Measurements from ENCODE around the gene HOTAIR. TPM values are rescaled to one million over a fixed set of nuclear protein-coding genes. Genes with fewer than 3 reads are reported as not detected.

HOTAIR gene
- total RNA-seq, 6 donors from 2014 or later: not detected

- no peaks in the 10 kb centered on the region for H3K36me3 ChIP-seq
- TF ChIP-seq EP300 (IDR thresholded peaks at IDR 0.05) (no peak), POLR2A (IDR thresholded peaks at IDR 0.05) (no peak), POLR2AphosphoS5 (IDR thresholded peaks at IDR 0.05) (no peak), CTCF (IDR thresholded peaks at IDR 0.05) (peak in 1 of 6 experiments; percentile 21)
- no peaks in the 10 kb centered on the region for H3K9me3 ChIP-seq
- DNase-seq: no peak
- H3K27me3 ChIP-seq: peaks cover 0 to 91% (median 50%) of the 10 kb centered on the region in 4 donors
- H3K27ac ChIP-seq: no peak overlapping the region
- 5% methylated on average over 28 of the region's 28 CpGs for WGBS, 2 donors
- no peak for ATAC-seq (ENCODE audit: low FRiP score in 2 of 2)
- no peak overlapping the region for H3K4me3 ChIP-seq
- H3K4me1 ChIP-seq: peaks cover 21 to 29% (median 26%) of the 10 kb centered on the region in 4 donors
Observed at GRCh38 chr12:53989227-53990113, 14.7 kb upstream of the HOTAIR start.

GRCh38 chr12:53988541-53989226 lies 13.9 kb upstream of the HOTAIR start:
- ATAC-seq (ENCODE audit: low FRiP score in 2 of 2): no peak
- WGBS, 2 donors: 3 to 7% methylated on average over 5 of the region's 5 CpGs
- no peak overlapping the region for H3K27ac ChIP-seq

GRCh38 chr12:53987787-53988230 lies 13.1 kb upstream of the HOTAIR start:
- no peak for TF ChIP-seq POLR2AphosphoS5 (IDR thresholded peaks at IDR 0.05)
- ATAC-seq (ENCODE audit: low FRiP score in 2 of 2) (no peak), DNase-seq (no peak)
- 12 to 20% methylated on average over 4 of the region's 4 CpGs for WGBS, 2 donors
- Histone ChIP-seq H3K27me3 (peaks cover 0 to 91% (median 52%) of the 10 kb centered on the region in 4 donors), H3K27ac (no peak overlapping the region), H3K36me3 (no peaks in the 10 kb centered on the region), H3K4me3 (no peak overlapping the region), H3K9me3 (no peaks in the 10 kb centered on the region), H3K4me1 (peaks cover 19 to 35% (median 30%) of the 10 kb centered on the region in 4 donors)

More at GRCh38 chr12:53988541-53989226, 13.9 kb upstream of the HOTAIR start:
- TF ChIP-seq EP300 (IDR thresholded peaks at IDR 0.05) (no peak), POLR2AphosphoS5 (IDR thresholded peaks at IDR 0.05) (no peak), POLR2A (IDR thresholded peaks at IDR 0.05) (no peak), CTCF (IDR thresholded peaks at IDR 0.05) (no peak)
- no peak for DNase-seq
- peaks cover 19 to 29% (median 28%) of the 10 kb centered on the region in 4 donors for H3K4me1 ChIP-seq
- no peaks in the 10 kb centered on the region for H3K36me3 ChIP-seq
- H3K27me3 ChIP-seq: peaks cover 0 to 90% (median 51%) of the 10 kb centered on the region in 4 donors
- no peak overlapping the region for H3K4me3 ChIP-seq
- no peaks in the 10 kb centered on the region for H3K9me3 ChIP-seq

GRCh38 chr12:53986686-53987483 lies 12.1 kb upstream of the HOTAIR start:
- ATAC-seq (ENCODE audit: low FRiP score in 2 of 2) (no peak), DNase-seq (no peak)
- Histone ChIP-seq H3K9me3 (no peaks in the 10 kb centered on the region), H3K27me3 (peaks cover 0 to 93% (median 53%) of the 10 kb centered on the region in 4 donors), H3K4me3 (no peak overlapping the region), H3K36me3 (no peaks in the 10 kb centered on the region), H3K4me1 (peaks cover 19 to 35% (median 30%) of the 10 kb centered on the region in 4 donors), H3K27ac (no peak overlapping the region)
- 12 to 24% methylated on average over 20 to 21 of the region's 21 CpGs for WGBS, 2 donors
- no peak for TF ChIP-seq POLR2AphosphoS5 (IDR thresholded peaks at IDR 0.05)

- H3K4me1 ChIP-seq: peaks cover 19 to 35% (median 30%) of the 10 kb centered on the region in 4 donors
- no peak overlapping the region for H3K27ac ChIP-seq
- H3K4me3 ChIP-seq: peak overlapping the region in 2 of 4 donors; percentile 17
- H3K36me3 ChIP-seq: no peaks in the 10 kb centered on the region
- ATAC-seq (ENCODE audit: low FRiP score in 2 of 2) (peak in 1 of 2 donors; percentile 16), DNase-seq (peak in 1 of 2 donors; percentile 79)
- WGBS, 2 donors: 12 to 15% methylated on average over 12 to 22 of the region's 50 CpGs
- no peaks in the 10 kb centered on the region for H3K9me3 ChIP-seq
- TF ChIP-seq POLR2A (IDR thresholded peaks at IDR 0.05) (no peak), CTCF (IDR thresholded peaks at IDR 0.05) (no peak), EP300 (IDR thresholded peaks at IDR 0.05) (no peak), POLR2AphosphoS5 (IDR thresholded peaks at IDR 0.05) (no peak)
- H3K27me3 ChIP-seq: peaks cover 0 to 93% (median 53%) of the 10 kb centered on the region in 4 donors
Observed at GRCh38 chr12:53985994-53986685, 11.4 kb upstream of the HOTAIR start.

Measured in upper lobe of left lung (tissue), 6 donors.